Fibroblast of villous mesenchyme (primary cell): ENCODE results near the gene XCL1. TPM values are rescaled to one million over a fixed set of nuclear protein-coding genes. Genes with fewer than 3 reads are reported as not detected.
"Not testable (repeated sequence)": the region's sequence is repeated elsewhere in the genome, so short reads cannot be mapped to it uniquely, and the experiment has no call there.

Experiments
- DNase-seq: peaks from one replicate; pipeline ENCODE4 v3.0.0-alpha.2; 2010; ENCODE audit warnings: low read depth
- H3K4me3 ChIP-seq: 2 replicates; pipeline ENCODE4 v1.5.1; 2011; ENCODE audit warnings: low read depth, mild to moderate bottlenecking, low read length
- CTCF ChIP-seq: IDR thresholded peaks from 2 replicates; pipeline ENCODE4 v1.5.1; 2012; ENCODE audit warnings: low read depth, mild to moderate bottlenecking, low read length; ENCODE audit not compliant: insufficient read depth
- total RNA-seq: library from RNA; depleted of rRNA; stranded (reverse); fragments of >200 nt; gene quantifications from 2 replicates; pipeline ENCODE4 v1.2.3, GENCODE V29; 2012

Gene XCL1
- total RNA-seq: 0.32 TPM in 1 of 2 replicates, not detected in the other

GRCh38 chr1:168576245-168576688 is at the start of gene XCL1:
TSS of gene XCL1 (plus strand) at chr1:168576605. CDS start at chr1:168576638, 33 bp downstream.
- not testable (repeated sequence) for H3K4me3 ChIP-seq, DNase-seq

- H3K4me3 ChIP-seq: no peak overlapping the region
- no peak for TF ChIP-seq CTCF
- no peak for DNase-seq
Measured at GRCh38 chr1:168529518-168529917, 46.9 kb upstream of the XCL1 start.

- H3K4me3 ChIP-seq: no peak overlapping the region
- TF ChIP-seq CTCF: no peak
- no peak for DNase-seq
Measured at GRCh38 chr1:168531615-168532345, 44.6 kb upstream of the XCL1 start.

GRCh38 chr1:168535536-168535935 is 40.9 kb upstream of the XCL1 start:
- H3K4me3 ChIP-seq: no peak overlapping the region
- no peak for DNase-seq
- TF ChIP-seq CTCF: no peak

GRCh38 chr1:168540798-168541197 is 35.6 kb upstream of the XCL1 start:
- peak; percentile 18 for DNase-seq
- not testable (repeated sequence) for H3K4me3 ChIP-seq

GRCh38 chr1:168542978-168543377 is 33.4 kb upstream of the XCL1 start:
- H3K4me3 ChIP-seq, DNase-seq: not testable (repeated sequence)

- not testable (repeated sequence) for DNase-seq, H3K4me3 ChIP-seq
Measured at GRCh38 chr1:168543840-168544498, 32.4 kb upstream of the XCL1 start, which contains the start of gene XCL2. TSS of gene XCL2 (minus strand) at chr1:168543997. CDS start at chr1:168543964, 33 bp downstream.

- H3K4me3 ChIP-seq: not testable (repeated sequence)
- peak; percentile 50 for TF ChIP-seq CTCF
- peak; percentile 59 for DNase-seq
Measured at GRCh38 chr1:168545678-168546552, 30.5 kb upstream of the XCL1 start.

- DNase-seq, H3K4me3 ChIP-seq: not testable (repeated sequence)
Measured at GRCh38 chr1:168546553-168546895, 29.9 kb upstream of the XCL1 start.
